ENCODE measurements around the gene SRC.

DNA sequence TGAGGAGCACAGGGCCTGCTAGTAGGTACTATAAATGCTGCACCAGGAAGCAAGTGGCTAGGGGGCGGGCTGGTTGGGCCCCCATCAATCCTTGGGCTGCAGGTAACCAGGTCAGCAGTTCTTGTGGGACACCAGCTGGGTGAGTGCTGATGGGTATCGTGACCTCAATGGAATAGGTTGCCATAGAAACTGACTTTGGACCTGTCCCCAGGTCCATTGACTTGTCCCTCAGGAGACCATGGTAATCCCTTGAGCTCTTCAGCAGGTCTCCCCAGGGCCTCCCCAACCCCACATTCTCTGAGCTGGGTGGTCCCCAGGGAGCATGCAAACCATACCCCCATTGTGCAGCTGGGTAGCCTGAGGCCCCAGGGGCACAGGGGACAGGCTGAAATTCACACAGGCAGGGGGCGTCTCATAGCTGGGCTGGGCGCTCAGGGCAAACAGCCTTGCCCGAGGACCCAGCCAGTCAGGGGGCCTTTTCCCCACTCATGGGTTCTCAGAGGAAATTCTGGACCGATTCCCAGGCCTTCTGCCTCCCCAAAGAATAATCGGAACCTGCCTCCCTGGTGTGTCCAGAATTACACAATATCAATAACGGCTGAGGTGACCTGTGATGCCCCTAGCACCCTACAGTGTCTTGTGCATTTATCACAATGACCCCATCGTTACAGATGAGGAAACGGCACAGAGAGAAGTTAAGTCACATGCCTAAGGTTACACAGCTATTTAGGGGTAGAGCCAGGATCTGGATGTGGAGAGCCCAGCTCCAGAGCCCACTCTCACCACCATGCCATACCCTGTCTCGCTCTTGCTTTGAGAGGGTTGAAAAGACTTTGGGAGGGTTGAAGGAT is 35.9 kb downstream of the SRC start:
- no peak for TF ChIP-seq EZH2 (IDR thresholded peaks at IDR 0.05; ENCODE audit: low read length, unreplicated experiment)
- TF ChIP-seq, protein P1, sequence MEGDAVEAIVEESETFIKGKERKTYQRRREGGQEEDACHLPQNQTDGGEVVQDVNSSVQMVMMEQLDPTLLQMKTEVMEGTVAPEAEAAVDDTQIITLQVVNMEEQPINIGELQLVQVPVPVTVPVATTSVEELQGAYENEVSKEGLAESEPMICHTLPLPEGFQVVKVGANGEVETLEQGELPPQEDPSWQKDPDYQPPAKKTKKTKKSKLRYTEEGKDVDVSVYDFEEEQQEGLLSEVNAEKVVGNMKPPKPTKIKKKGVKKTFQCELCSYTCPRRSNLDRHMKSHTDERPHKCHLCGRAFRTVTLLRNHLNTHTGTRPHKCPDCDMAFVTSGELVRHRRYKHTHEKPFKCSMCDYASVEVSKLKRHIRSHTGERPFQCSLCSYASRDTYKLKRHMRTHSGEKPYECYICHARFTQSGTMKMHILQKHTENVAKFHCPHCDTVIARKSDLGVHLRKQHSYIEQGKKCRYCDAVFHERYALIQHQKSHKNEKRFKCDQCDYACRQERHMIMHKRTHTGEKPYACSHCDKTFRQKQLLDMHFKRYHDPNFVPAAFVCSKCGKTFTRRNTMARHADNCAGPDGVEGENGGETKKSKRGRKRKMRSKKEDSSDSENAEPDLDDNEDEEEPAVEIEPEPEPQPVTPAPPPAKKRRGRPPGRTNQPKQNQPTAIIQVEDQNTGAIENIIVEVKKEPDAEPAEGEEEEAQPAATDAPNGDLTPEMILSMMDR (conservative IDR thresholded peaks at IDR 0.05; ENCODE audit: low read depth, low read length): no peak

All from PC-3 (cell line).